Tibial nerve (tissue), 3 donors: Measurements from ENCODE around the gene SLC30A1.

Experiments used
- CTCF ChIP-seq, 5 experiments: fragments of 200-600 bp in 3 of 5; fragments of 450-650 bp in 2 of 5; sonication (generic) in 3 of 5; IDR thresholded peaks; one replicate each; pipeline ENCODE4 v1.5.1; 2016 to 2019; ENCODE audit warnings: antibody characterized with exemption in 5 of 5, mild to moderate bottlenecking in 3 of 5, moderate library complexity in 2 of 5
- POLR2A ChIP-seq, 2 donors: fragments of 450-650 bp; IDR thresholded peaks; one replicate each; pipeline ENCODE4 v1.6.1; 2017; ENCODE audit warnings: antibody characterized with exemption in 2 of 2, mild to moderate bottlenecking in 2 of 2, moderate library complexity in 2 of 2

GRCh38 chr1:211546543-211546942 is 32.4 kb downstream of the SLC30A1 start:
- TF ChIP-seq CTCF (IDR thresholded peaks at IDR 0.05) (no peak), POLR2A (IDR thresholded peaks at IDR 0.05) (no peak)
